ENCODE data around the gene FOLR1. TPM values are rescaled to one million over a fixed set of nuclear protein-coding genes. Genes with fewer than 3 reads are reported as not detected.
A peak's percentile ranks its signal among the peaks of the same experiment; 100 is the strongest.

FOLR1 gene
- total and polyA plus RNA-seq, 11 donors: 0.08 to 0.79 (median 0.30) TPM; not detected in 7

DNA sequence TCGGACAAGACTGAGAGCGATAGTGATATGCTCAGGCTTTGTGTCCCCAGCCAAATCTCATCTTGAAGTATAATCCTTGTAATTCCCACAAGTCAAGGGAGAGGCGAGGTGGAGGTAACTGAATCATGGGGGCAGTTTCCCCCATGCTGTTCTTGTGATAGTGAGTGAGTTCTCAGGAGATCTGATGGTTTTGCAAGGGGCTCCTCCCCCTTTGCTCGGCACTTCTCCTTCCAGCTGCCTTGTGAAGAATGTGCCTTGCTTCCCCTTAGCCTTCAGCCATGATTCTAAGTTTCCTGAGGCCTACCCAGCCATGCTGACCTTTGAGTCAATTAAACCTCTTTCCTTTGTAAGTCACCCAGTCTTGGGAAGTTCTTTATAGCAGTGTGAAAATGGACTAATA lies 17.2 kb downstream of the FOLR1 start:
- DNase-seq: peak in 1 of 5 donors; percentile 15
- Histone ChIP-seq H3K27me3 (peaks cover 0 to 6% (median 0%) of the 10 kb centered on the region in 9 donors), H3K36me3 (no peaks in the 10 kb centered on the region), H3K4me1 (peaks cover 0 to 36% (median 0%) of the 10 kb centered on the region in 12 donors), H3K27ac (peak overlapping the region in 1 of 12 donors; percentile 23), H3K4me3 (no peak overlapping the region), H3K9me3 (peaks cover 0 to 20% (median 7%) of the 10 kb centered on the region in 12 donors)
- ATAC-seq: no peak
- WGBS, 4 donors: 68 to 73% (median 70%) methylated on average over 4 of the region's 4 CpGs
- intact Hi-C loops (cut with DNase I): no loop called here
- TF ChIP-seq POLR2A (IDR thresholded peaks at IDR 0.05): no peak
- TF ChIP-seq, protein P1, sequence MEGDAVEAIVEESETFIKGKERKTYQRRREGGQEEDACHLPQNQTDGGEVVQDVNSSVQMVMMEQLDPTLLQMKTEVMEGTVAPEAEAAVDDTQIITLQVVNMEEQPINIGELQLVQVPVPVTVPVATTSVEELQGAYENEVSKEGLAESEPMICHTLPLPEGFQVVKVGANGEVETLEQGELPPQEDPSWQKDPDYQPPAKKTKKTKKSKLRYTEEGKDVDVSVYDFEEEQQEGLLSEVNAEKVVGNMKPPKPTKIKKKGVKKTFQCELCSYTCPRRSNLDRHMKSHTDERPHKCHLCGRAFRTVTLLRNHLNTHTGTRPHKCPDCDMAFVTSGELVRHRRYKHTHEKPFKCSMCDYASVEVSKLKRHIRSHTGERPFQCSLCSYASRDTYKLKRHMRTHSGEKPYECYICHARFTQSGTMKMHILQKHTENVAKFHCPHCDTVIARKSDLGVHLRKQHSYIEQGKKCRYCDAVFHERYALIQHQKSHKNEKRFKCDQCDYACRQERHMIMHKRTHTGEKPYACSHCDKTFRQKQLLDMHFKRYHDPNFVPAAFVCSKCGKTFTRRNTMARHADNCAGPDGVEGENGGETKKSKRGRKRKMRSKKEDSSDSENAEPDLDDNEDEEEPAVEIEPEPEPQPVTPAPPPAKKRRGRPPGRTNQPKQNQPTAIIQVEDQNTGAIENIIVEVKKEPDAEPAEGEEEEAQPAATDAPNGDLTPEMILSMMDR (IDR thresholded peaks at IDR 0.05): no peak

DNA sequence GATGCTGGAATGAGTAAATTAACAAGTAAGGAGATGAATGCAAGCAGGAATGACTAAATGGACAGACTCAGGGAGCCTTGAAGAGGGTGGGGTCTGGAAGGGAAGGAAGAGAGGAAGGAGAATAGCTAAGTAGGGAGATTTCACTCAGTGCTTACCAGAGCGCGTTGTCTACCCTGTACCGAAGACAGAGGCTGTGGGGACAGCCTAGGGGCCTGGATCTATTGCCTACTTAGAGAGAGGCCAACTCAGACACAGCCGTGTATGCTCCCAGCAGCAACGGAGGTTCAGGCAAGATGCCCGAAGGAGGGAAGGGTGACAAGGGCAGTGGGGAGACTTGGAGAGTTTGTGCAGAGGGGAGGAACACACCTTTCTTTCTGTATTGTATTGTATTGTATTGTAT lies 24.7 kb downstream of the FOLR1 start, which contains the start of gene FOLR2:
FOLR2 (plus strand) TSS at position 157 of the 400 bp plus-strand sequence. CDS start 1,791 bp downstream, outside the sequence.
- H3K27ac ChIP-seq: peak within 1 kb of the TSS in 4 of 12 donors; percentile 14 to 86 (median 25)
- H3K4me1 ChIP-seq: peaks cover 0 to 32% (median 0%) of the 10 kb centered on the region in 12 donors
- DNase-seq: no peak
- TF ChIP-seq POLR2A (IDR thresholded peaks at IDR 0.05): no peak
- 75 to 81% (median 79%) methylated on average over 6 of the region's 6 CpGs for WGBS, 4 donors
- H3K9me3 ChIP-seq: no peaks in the 10 kb centered on the region
- peak within 1 kb of the TSS in 8 of 12 donors; percentile 7 to 54 (median 34) for H3K4me3 ChIP-seq
- ATAC-seq: peak in 3 of 4 donors; percentile 43 to 75 (median 49)
- intact Hi-C loops (cut with DNase I): no loop called here
- peaks cover 0 to 7% (median 0%) of the 10 kb centered on the region in 9 donors for H3K27me3 ChIP-seq
- no peaks in the 10 kb centered on the region for H3K36me3 ChIP-seq

DNA sequence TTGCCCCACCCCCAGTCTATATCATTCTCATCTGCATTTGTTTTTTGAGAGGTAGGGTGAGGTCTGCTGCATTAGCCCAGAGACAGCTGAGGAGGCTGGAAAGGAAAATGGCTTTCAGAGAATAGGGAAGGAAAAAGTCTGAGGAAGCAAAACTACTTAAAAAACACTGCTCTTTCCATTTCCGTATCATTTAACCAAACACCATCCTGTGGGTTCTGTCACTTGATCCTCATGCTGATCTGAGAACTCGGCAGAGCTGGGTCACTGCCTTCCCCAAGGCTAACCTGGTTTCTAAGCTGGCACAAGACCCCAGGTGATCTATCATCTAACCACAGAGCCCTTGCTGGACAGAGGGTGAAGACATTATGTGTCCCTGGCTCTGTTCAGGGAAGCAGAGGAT lies 25.9 kb downstream of the FOLR1 start:
- Histone ChIP-seq H3K4me1 (peaks cover 0 to 44% (median 7%) of the 10 kb centered on the region in 12 donors), H3K27me3 (peaks cover 0 to 7% (median 0%) of the 10 kb centered on the region in 9 donors), H3K9me3 (no peaks in the 10 kb centered on the region), H3K4me3 (peak overlapping the region in 7 of 12 donors; percentile 7 to 54 (median 37)), H3K36me3 (no peaks in the 10 kb centered on the region), H3K27ac (peak overlapping the region in 3 of 12 donors; percentile 42 to 86 (median 44))
- intact Hi-C loops (cut with DNase I): no loop called here
- no peak for DNase-seq
- ATAC-seq: peak in 1 of 4 donors; percentile 16
- 32 to 45% (median 37%) methylated on average over 2 of the region's 2 CpGs for WGBS, 4 donors
- TF ChIP-seq, protein P1 (IDR thresholded peaks at IDR 0.05): no peak
- no peak for TF ChIP-seq POLR2A (IDR thresholded peaks at IDR 0.05)

DNA sequence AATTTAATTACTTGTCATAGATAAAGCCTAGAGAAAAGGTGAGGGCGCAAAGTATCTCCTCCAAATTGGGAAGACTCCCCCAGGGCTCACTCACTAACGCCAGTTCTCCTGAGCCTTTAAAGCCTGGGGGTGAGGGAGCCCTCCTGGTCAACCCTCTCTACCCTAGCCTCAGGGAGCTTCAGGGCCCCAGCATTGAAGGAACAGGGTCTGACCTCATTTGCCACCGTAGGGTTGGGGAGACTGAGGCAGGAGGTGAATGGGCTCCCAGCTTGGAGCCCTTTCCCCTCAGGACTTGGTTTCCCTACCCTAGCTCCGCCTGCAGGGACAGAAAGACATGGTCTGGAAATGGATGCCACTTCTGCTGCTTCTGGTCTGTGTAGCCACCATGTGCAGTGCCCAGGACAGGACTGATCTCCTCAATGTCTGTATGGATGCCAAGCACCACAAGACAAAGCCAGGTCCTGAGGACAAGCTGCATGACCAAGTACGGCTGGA lies 26.4 kb downstream of the FOLR1 start:
- Histone ChIP-seq H3K4me1 (peaks cover 0 to 44% (median 8%) of the 10 kb centered on the region in 12 donors), H3K27me3 (peaks cover 0 to 7% (median 0%) of the 10 kb centered on the region in 9 donors), H3K27ac (peak overlapping the region in 3 of 12 donors; percentile 42 to 86 (median 44)), H3K36me3 (no peaks in the 10 kb centered on the region), H3K4me3 (peak overlapping the region in 6 of 12 donors; percentile 13 to 54 (median 21)), H3K9me3 (no peaks in the 10 kb centered on the region)
- DNase-seq: no peak
- WGBS, 4 donors: 84 to 87% (median 84%) methylated on average over 5 of the region's 5 CpGs
- no peak for ATAC-seq
- intact Hi-C loops (cut with DNase I): no loop called here
- no peak for TF ChIP-seq POLR2A (IDR thresholded peaks at IDR 0.05)
- TF ChIP-seq, protein P1 (IDR thresholded peaks at IDR 0.05): no peak
